Keratinocyte (primary cell): ENCODE results near the gene MCM5. TPM values are rescaled to one million over a fixed set of nuclear protein-coding genes. Genes with fewer than 3 reads are reported as not detected.

Experiments
- DNase-seq: peaks from one replicate; pipeline ENCODE4 v3.0.0-alpha.2; 2011; ENCODE audit warnings: low read depth, missing footprints, low spot score
- FAIRE-seq: peaks from 2 replicates; lab custom pipeline; 2011; peaks lifted over from hg19 to GRCh38; lab: Jason Lieb, UNC
- H2AFZ ChIP-seq: 2 replicates; pipeline ENCODE4 v1.6.0; 2012; ENCODE audit warnings: low read length, control low read depth, inconsistent platforms; ENCODE audit not compliant: control insufficient read depth
- H3K27ac ChIP-seq: 2 replicates; pipeline ENCODE4 v1.5.1; 2011; ENCODE audit warnings: low read length; ENCODE audit not compliant: control insufficient read depth, insufficient read depth
- H3K27me3 ChIP-seq: 3 replicates; pipeline ENCODE4 v1.6.0; 2011; ENCODE audit warnings: low read length; ENCODE audit not compliant: control insufficient read depth, insufficient read depth; ENCODE audit errors: extremely low read depth
- H3K36me3 ChIP-seq, 2 experiments: 2 replicates in 1 of 2; 3 replicates in 1 of 2; pipeline ENCODE4 v1.5.1; 2011; ENCODE audit warnings: low read length in 2 of 2, mild to moderate bottlenecking in 1 of 2; ENCODE audit not compliant: control insufficient read depth in 2 of 2, insufficient read depth in 2 of 2; ENCODE audit errors: extremely low read depth in 1 of 2
- H3K4me1 ChIP-seq: 3 replicates; pipeline ENCODE4 v1.5.1; 2011; ENCODE audit warnings: low read length; ENCODE audit not compliant: control insufficient read depth, insufficient read depth; ENCODE audit errors: extremely low read depth
- H3K4me2 ChIP-seq: 3 replicates; pipeline ENCODE4 v1.6.0; 2011; ENCODE audit warnings: low read depth, low read length; ENCODE audit not compliant: control insufficient read depth, insufficient read depth; ENCODE audit errors: extremely low read depth
- H3K4me3 ChIP-seq, 3 experiments: fragments of 200-600 bp in 1 of 3; sonication (generic) in 1 of 3; 2 replicates in 2 of 3; 3 replicates in 1 of 3; pipeline ENCODE4 v1.5.1; 2011 to 2016; ENCODE audit warnings: low read length in 3 of 3, mild to moderate bottlenecking in 3 of 3, control low read depth in 2 of 3, inconsistent platforms in 1 of 3, low read depth in 1 of 3, mixed read lengths in 1 of 3, mixed run types in 1 of 3, moderate library complexity in 1 of 3; ENCODE audit not compliant: control insufficient read depth in 2 of 3, insufficient read depth in 2 of 3; ENCODE audit errors: extremely low read depth in 1 of 3
- H3K79me2 ChIP-seq: 2 replicates; pipeline ENCODE4 v1.6.0; 2012; ENCODE audit warnings: low read length; ENCODE audit not compliant: control insufficient read depth, insufficient read depth
- H3K9ac ChIP-seq: 3 replicates; pipeline ENCODE4 v1.6.0; 2011; ENCODE audit warnings: low read length; ENCODE audit not compliant: control insufficient read depth, insufficient read depth; ENCODE audit errors: extremely low read depth
- H3K9me1 ChIP-seq: 3 replicates; pipeline ENCODE4 v1.6.0; 2011; ENCODE audit warnings: low read length; ENCODE audit not compliant: control insufficient read depth, insufficient read depth; ENCODE audit errors: extremely low read depth
- H3K9me3 ChIP-seq: 2 replicates; pipeline ENCODE4 v1.5.1; 2012; ENCODE audit warnings: low read depth, low read length; ENCODE audit not compliant: control insufficient read depth
- H4K20me1 ChIP-seq: 3 replicates; pipeline ENCODE4 v1.6.0; 2011; ENCODE audit warnings: low read length; ENCODE audit not compliant: control insufficient read depth, insufficient read depth; ENCODE audit errors: extremely low read depth
- EZH2 ChIP-seq: IDR thresholded peaks from one replicate; pipeline ENCODE4 v1.6.1; 2012; ENCODE audit warnings: inconsistent platforms, mild to moderate bottlenecking, low read length, moderate library complexity
- dilution Hi-C: fragments of 300-500 bp; cut with MboI; formaldehyde crosslinking; loops from one replicate; pipeline ENCODE4 v1.7.0; 2020; ENCODE audit warnings: low sequenced_read_pairs; ENCODE audit not compliant: extremely low pct_ligation_motif_present
- polyA plus RNA-seq, 5 experiments: library from polyadenylated mRNA; depleted of rRNA in 3 of 5; stranded (reverse) in 3 of 5; stranded (forward) in 1 of 5; unstranded in 1 of 5; fragments of >200 nt; gene quantifications; 1 replicate in 1 of 5; 2 replicates in 3 of 5; 3 replicates in 1 of 5; pipeline versions ENCODE4 v1.2.1 to v1.2.3, GENCODE V29; 2011 to 2012; ENCODE audit warnings: missing spikeins in 2 of 5, low read depth in 1 of 5, low replicate concordance in 1 of 5
- TF ChIP-seq, protein P1 (sequence below), 3 experiments: IDR thresholded peaks in 1 of 3; conservative IDR thresholded peaks in 1 of 3; optimal IDR thresholded peaks in 1 of 3; 2 replicates in 2 of 3; 3 replicates in 1 of 3; pipeline versions ENCODE3 to v1.5.1; 2011; ENCODE audit warnings: low read length in 3 of 3, mild to moderate bottlenecking in 3 of 3, moderate library complexity in 2 of 3, control low read depth in 1 of 3, inconsistent platforms in 1 of 3; ENCODE audit not compliant: insufficient read depth in 2 of 3; ENCODE audit errors: extremely low read depth in 1 of 3

Gene MCM5
- polyA plus RNA-seq, 1 donor (not counting 4 experiments of a cell fraction or from before 2014, with no cell fraction given), result 24.4 TPM

DNA sequence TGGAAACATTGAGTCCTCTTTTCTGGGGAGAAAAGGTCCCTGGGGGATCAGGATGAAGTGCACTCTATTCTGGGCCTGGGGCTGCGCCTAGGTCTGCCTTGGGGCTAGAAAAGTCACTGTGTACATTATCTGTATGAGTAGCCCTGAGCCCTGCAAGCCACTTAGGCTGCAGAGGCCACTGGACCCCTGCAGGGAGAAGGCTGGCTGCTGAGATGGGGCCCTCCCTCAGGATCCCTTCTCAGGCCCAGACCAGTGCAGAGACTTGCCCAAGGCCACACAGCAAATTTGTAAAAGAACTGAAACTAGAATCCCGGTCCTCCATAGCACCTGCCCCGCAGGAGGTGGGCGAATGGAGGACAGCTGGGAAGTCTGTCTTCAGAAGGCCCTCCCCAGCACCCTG is 45.9 kb upstream of the MCM5 start:
- Histone ChIP-seq H3K4me3 (no peak overlapping the region), H3K9me3 (no peaks in the 10 kb centered on the region), H4K20me1 (no peaks in the 10 kb centered on the region), H3K27ac (no peak overlapping the region), H3K36me3 (no peaks in the 10 kb centered on the region), H2AFZ (no peak overlapping the region), H3K9ac (no peak overlapping the region), H3K27me3 (no peaks in the 10 kb centered on the region), H3K79me2 (no peaks in the 10 kb centered on the region), H3K4me1 (peaks cover 19% of the 10 kb centered on the region), H3K9me1 (no peaks in the 10 kb centered on the region), H3K4me2 (no peak overlapping the region)
- dilution Hi-C loops, result no loop called here
- FAIRE-seq (no peak), DNase-seq (no peak)
- no peak for TF ChIP-seq EZH2
- TF ChIP-seq, protein P1, sequence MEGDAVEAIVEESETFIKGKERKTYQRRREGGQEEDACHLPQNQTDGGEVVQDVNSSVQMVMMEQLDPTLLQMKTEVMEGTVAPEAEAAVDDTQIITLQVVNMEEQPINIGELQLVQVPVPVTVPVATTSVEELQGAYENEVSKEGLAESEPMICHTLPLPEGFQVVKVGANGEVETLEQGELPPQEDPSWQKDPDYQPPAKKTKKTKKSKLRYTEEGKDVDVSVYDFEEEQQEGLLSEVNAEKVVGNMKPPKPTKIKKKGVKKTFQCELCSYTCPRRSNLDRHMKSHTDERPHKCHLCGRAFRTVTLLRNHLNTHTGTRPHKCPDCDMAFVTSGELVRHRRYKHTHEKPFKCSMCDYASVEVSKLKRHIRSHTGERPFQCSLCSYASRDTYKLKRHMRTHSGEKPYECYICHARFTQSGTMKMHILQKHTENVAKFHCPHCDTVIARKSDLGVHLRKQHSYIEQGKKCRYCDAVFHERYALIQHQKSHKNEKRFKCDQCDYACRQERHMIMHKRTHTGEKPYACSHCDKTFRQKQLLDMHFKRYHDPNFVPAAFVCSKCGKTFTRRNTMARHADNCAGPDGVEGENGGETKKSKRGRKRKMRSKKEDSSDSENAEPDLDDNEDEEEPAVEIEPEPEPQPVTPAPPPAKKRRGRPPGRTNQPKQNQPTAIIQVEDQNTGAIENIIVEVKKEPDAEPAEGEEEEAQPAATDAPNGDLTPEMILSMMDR (optimal IDR thresholded peaks at IDR 0.05 in 1 of 3, IDR thresholded peaks at IDR 0.05 in 1 of 3, conservative IDR thresholded peaks at IDR 0.05 in 1 of 3; ENCODE audit: extremely low read depth in 1 of 3, insufficient read depth in 2 of 3, low read length in 3 of 3), result no peak

GRCh38 chr22:35357883-35358621 is 41.9 kb upstream of the MCM5 start:
- Histone ChIP-seq H3K27me3 (no peaks in the 10 kb centered on the region), H3K4me2 (no peak overlapping the region), H3K4me3 (no peak overlapping the region), H3K36me3 (no peaks in the 10 kb centered on the region), H3K4me1 (peaks cover 9% of the 10 kb centered on the region), H3K27ac (no peak overlapping the region), H3K9ac (no peak overlapping the region), H3K79me2 (no peaks in the 10 kb centered on the region), H4K20me1 (no peaks in the 10 kb centered on the region), H2AFZ (no peak overlapping the region), H3K9me1 (no peaks in the 10 kb centered on the region), H3K9me3 (no peaks in the 10 kb centered on the region)
- DNase-seq (peak; percentile 89), FAIRE-seq (peak; percentile 95)
- dilution Hi-C loops, result no loop called here
- TF ChIP-seq, protein P1 (optimal IDR thresholded peaks at IDR 0.05 in 1 of 3, IDR thresholded peaks at IDR 0.05 in 1 of 3, conservative IDR thresholded peaks at IDR 0.05 in 1 of 3; ENCODE audit: extremely low read depth in 1 of 3, insufficient read depth in 2 of 3, low read length in 3 of 3), result no peak
- TF ChIP-seq EZH2, result no peak
